Astrocyte of the hippocampus (primary cell): ENCODE data around the gene ETV7.

Source experiments
- DNase-seq: peaks from one replicate; pipeline ENCODE4 v3.0.0; 2011; ENCODE audit warnings: low read depth, low spot score

Gene ETV7

DNA sequence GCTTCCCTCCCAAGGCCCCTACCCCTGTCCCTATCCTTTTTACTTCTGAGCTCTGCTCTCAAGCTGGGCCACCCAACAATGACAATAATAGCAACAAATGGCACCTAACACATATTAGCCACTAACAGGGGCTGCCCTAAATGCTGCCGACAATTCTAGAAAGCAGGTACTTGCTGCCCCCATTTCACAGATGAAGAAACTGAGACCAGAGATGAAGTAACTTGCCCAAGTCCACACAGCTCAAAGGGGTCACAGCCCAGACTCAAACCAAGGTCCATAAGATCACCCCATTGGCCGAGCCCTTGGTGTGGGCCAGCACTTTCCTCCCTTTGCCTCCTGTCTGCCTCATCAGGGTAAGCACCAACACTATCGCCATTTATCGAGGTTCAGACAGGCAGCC, 62.8 kb downstream of the ETV7 start:
- DNase-seq = no peak

- no peak for DNase-seq
These were observed 63.3 kb downstream of the ETV7 start for GRCh38 chr6:36324191-36324590.

DNA sequence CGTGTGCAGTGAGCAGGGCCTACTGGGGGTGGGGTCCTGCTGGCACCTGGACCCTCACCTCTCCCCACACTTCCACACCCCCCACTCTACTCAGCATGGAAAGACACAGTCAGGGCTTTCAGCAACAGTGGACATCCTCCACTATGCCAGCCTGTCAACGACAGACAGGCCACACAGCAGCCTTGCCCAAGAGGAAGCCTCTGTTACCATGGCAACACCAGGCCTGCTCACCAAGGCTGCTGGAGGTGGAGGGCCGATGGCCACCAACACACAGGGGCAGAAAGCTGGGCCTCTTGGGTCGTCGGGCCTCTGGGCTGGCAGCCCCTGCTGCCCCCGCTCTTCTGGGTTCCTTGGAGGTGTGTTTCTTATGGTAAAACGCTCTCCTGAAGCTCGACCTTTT, 64.4 kb downstream of the ETV7 start:
- DNase-seq = peak; percentile 37

DNA sequence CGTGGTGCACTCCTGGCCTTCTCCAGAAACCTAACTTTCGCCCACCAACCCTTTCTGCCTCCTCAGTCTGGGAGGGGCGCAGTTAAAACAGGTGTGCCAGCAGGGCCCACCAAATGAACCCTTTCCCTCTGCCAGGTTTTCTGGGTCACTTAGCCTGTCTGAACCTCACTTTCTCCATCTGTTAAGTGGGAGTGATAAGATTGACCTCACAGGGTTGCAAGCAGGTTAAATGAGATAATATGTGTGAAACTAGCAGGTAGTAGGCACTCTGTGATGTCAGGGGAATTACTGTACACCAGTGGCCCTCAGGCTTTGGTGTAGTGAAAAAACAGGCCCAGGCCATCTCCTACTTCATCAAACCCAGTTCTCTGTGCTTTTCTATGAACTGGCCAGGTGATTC, 64.9 kb downstream of the ETV7 start:
- no peak for DNase-seq

- DNase-seq = no peak
These were observed 67.0 kb downstream of the ETV7 start for GRCh38 chr6:36320475-36320874.

- no peak for DNase-seq
These were observed 67.6 kb downstream of the ETV7 start for GRCh38 chr6:36319821-36320220.

DNA sequence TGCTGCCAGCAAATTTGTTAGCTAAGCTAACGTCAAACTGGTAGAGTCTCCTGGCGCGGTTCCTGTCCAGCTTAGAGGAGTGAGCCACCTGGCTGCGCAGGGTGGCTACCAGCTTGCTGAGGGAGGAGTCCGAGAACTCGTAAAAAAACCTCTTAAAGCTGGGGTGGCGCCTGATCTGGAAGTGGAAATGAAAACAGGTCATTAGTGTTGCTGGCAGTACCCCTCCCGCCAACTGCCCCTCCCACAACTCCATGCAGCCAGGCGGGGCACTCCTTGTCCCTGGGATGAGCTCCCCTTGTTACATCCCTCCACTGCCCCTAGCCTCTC, 68.1 kb downstream of the ETV7 start:
- no peak for DNase-seq

GRCh38 chr6:36318690-36319435, 68.6 kb downstream of the ETV7 start:
- DNase-seq = peak; percentile 12

DNA sequence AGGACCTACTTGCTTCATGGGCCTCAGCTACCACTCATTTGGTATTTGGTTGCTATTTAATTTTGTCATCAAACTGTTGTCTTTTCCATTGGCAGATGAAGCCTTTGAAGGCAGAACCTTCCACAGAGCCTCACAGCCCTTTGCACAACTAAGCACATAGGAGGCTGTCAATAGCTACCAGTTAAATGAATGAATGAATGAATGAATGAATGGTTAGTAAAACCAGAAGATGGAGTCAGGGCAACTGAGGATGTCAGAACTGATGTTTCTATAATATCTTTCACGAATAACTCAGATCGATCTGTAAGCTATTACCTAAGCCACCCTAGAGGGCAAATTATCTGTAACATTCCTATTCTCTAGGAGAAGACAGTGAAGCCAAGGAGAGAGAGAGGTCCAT, 69.8 kb downstream of the ETV7 start:
- DNase-seq = no peak
